Stimulated activated naive CD4-positive, alpha-beta T cell (primary cell): ENCODE measurements around the gene OTUD7B.
A peak's percentile ranks its signal among the peaks of the same experiment; 100 is the strongest.

Experiments
- DNase-seq, 6 experiments: peaks; one replicate each; lab custom pipeline; 2025; lab: John Stamatoyannopoulos, UW

Gene OTUD7B

DNA sequence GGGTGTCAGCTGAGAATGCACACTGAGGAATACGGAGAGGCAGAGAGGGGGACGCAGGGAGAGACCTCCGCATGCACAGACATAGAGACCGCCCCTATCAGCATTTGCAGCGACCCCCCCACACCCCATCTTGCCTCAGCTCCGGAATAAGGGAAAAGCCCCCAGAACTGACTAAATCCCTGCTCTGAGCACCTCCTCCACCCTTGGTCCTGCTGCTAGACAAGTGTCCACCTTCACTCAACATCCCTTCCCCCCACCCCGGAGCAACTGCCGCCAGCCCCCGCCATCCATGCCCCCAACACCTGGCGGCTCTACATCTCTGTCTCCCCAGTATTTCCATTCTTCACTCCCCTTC is 93.7 kb downstream of the OTUD7B start:
- no peak for DNase-seq

DNA sequence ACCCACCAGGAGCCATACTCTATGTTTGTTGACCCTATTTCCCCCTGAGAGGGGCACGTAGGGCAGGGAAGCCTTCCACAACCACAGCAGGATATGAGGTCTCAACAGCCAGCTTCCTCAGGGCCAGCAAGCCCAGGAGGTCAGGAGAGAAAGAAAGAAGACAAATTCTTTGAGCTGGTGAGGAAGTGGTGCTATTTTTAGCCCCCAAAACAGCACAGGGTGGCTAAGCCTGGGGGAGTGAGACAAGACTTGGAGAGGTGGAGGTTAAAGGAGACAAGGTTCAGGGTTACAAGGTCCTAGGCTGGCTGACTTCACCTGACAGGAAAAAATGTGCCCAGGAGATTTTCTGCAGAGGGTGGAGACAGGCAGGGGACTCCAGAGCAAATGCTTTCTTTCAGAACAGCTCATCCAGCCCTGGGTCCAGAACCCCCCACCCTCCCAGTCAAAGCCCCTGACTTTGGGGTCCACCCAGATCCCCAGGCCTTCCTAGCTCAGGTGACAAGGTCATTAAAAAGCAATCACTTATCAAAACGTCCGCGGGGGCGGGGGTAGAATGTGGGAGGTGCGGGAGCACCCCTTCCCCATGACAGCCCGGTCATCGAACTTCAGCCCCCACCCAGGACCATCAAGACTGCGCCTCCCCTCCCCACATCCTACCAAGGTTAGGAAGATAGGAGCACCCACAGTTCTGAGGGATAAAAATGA is 94.2 kb downstream of the OTUD7B start:
- DNase-seq, result peak in 1 of 6 experiments; percentile 10

DNA sequence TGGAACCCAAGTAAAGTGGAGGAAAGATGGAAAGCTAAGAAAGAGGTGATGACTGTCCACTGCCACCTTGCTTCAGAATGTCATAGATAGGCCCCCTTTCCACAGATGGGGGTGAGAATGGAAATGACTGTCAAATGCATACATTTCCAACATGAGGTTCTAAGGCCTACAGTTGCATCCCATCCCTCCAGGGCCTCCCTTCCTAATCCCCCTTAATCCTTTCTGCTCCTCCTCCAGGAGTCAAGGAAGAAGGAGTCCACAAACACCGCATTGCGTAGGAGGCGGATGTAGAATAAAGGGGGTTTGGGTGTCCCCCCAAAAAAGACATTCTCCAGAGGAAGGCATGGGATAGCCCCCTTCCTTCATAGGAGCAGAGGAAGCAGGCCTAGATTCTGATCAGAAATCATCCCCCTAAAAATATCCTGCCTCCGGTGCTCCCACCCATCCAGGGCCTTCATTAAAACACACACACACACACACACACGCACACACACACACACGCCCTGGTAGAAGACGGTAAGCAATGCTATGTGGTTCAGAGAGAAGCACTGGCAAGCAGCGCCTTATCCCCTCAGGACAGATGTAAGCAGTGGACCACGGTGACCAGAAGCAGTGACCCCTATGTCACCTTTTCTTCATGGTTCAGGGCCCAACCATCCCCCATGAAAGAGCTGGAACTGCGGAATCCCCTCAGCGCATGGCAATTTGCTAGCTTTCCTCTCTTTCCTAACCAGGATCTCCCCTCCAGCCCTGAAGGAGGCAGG is 94.9 kb downstream of the OTUD7B start:
- no peak for DNase-seq

DNA sequence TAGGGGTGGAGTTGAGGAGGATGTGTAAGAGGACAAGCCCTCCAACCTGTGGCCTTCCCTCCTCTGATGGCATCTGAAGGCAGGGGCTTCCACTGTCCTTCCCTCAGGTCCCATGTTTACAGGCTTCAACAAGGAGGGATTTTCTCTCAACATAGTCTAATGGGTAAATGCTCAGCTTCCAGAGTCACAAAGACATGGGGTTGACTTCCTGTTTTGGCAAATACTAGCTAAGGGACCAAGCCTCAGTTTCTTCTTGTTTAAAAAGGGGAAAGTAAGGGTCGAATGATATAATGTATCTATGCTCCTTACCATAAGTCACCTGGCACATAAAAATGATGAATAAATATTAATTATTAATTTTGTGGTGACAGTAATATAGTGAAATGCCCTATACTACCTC is 96.0 kb downstream of the OTUD7B start:
- DNase-seq, result no peak

DNA sequence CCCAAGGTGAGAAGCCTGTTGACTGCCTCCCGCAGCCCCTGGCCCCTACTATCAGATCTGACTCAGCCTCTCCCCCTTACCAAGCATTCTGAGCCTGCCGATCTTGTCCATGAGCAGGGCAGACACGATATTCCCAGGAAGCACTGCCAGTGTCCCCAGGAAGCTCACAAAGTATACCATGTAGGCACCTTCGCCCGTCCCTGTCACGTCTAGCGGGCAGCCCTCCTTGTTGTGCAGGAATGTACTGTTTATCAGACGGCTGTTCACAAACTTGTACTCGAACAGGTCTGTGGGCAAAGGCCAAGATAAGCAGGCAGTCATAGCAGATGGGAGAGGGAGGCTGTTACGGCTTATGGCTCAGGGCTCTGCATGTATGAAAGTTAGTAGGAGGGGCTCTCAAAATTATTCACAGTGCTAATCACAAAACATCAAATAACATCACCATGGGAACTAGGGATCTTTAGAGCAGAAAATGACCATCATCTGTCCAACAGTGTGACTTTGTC is 103.9 kb downstream of the OTUD7B start:
- no peak for DNase-seq

DNA sequence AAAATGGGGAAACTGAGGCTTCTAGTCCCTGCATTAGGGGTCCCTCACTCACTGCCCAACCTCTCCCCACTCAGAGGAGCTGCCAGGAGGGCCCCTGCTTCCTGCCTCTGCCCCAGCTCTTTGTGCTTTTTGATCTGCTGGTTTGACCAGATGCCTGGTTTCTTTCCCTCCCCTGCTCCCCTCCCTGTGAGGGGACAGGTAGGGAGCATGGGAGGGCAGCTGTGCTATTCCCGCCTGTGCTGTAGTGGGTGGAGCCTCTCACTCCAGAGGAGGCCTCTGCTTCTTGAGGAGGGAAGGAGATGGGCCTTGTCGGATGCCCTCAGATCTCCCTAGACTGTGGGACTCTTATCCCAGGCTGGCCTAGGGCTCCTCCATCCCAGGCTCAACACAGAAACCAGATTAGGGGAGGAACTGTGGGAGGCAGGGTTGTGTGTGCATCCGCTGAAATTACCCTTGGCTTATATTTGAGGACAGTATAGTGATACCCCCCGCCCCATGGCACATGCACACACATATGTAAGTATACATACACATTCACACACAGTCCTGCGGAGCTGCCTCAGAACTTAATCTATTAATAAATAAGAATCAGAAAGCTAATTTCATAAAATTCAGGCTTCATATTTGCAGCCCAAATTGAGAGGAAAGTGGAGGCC is 106.6 kb downstream of the OTUD7B start:
- DNase-seq, result no peak

DNA sequence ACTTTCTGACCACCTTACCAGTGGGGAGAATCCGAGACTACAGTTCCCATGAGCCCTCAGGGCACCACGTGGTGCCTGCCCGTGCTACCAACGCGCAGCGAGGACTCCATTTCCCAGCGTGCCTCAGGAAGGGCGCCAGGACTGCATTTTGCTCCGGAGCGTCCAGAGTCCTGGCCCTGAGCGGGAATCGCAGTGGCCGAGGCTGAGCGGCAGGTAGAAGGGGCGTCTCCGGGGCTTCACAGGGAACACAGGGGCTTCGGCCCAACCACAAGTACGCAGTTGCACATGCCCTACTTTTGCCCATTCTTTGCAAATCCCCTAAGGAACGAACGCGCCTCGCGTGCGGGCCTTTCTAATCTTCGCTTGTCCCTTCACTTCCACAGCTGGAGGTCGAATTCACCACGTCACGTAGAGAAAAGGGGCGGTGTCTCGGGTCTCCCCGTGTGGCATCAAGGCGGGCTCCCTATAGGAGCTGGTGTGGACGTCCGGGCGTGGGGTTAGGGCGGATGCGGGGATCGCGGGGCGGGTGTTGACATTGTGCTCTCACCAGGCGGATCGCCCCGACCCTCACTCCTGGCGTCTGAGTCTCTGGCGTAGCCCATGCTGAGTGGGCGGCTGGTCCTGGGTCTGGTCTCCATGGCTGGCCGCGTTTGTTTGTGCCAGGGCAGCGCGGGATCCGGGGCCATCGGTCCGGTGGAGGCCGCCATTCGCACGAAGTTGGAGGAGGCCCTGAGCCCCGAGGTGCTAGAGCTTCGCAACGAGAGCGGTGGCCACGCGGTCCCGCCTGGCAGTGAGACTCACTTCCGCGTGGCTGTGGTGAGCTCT is 110.9 kb downstream of the OTUD7B start, which contains the start of gene BOLA1:
Gene BOLA1, plus strand, starts transcription at position 109 of the 825 bp plus-strand sequence. Its CDS starts 492 bp downstream, at position 601.
- DNase-seq, result peak; percentile 61 to 80 (median 75)

DNA sequence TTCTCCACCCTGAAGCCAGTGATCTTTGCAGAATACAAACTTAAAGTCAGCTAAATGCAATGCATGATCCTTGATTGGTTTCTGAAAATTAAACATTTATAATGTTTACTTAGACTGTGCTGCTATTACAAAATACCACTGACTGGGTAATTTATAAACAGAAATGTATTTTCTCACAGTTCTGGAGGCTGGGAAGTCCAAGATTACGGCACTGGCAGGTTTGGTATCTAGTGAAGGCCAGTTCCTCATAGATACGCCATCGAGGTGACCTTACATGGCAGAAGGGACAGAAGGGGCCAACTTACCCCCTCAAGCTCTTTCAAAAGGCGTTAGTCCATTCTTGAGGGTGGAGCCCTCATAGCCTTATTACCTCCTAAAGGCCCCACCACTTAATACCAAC is 114.0 kb downstream of the OTUD7B start:
- no peak for DNase-seq

DNA sequence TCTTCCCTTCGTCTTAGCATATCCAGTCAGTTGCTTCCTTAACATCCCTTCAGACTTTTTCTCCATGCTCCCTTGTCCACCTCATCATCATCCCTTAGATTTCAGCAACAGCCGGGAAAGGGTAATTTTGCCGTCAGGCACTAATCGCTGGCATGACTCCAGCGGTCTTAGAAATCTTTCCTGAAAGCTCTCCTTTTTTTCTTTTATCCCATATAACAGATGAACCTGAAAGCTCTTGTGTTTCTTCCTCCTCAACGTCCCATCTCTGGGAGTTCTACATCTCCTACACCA is 121.6 kb downstream of the OTUD7B start:
- DNase-seq, result no peak

DNA sequence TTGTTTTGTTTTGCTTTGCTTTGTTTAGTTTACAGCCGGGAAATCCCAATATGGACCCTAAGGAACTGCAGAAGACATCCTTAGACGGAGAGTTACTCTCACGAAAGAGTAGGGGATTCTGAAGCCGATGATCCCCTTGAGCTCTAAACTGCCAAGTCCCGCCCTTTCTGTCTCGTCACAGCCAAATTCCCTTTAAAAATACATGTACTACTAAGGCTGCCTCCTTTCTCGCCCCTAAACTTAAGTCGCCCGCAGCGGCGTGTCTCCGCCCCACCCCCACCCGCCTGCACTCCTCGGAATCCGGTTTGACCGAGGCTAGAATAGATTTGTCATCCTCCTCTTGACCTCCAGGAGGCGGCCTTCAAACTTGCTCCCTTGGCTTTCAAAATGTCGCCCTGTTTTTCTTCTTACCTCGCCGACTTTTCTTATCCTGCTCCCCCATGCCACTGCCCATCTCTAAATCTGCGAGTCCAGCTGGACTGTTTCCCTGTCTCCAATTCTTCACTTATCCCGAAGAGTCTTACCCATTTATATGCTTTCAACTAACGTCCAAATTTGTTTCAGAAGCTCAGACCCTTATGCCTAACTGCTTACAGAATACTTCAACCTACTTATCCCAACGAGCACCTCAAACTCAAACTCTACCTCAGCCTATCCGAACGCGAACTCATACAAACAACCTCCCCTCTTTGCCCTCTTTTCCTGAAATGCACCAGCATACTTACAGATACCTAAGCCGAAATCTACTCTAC is 122.1 kb downstream of the OTUD7B start:
- peak in 3 of 6 experiments; percentile 48 to 73 (median 56) for DNase-seq
